Muscle of leg (tissue), 11 donors: ENCODE data around the gene THSD4. TPM values are rescaled to one million over a fixed set of nuclear protein-coding genes. Genes with fewer than 3 reads are reported as not detected.
"Not testable (repeated sequence)": the region's sequence is repeated elsewhere in the genome, so short reads cannot be mapped to it uniquely, and the experiment has no call there.

Experiments
- DNase-seq: peaks from one replicate; pipeline ENCODE4 v3.0.0; 2013
- H3K27ac ChIP-seq: one replicate; pipeline ENCODE4 v1.5.1; 2013; ENCODE audit warnings: mild to moderate bottlenecking, low read length, control low read depth
- H3K27me3 ChIP-seq: one replicate; pipeline ENCODE4 v1.6.1; 2013; ENCODE audit warnings: low read length; ENCODE audit not compliant: control insufficient read depth, insufficient read depth
- H3K36me3 ChIP-seq: one replicate; pipeline ENCODE4 v1.6.1; 2013; ENCODE audit warnings: low read length; ENCODE audit not compliant: control insufficient read depth, insufficient read depth
- H3K4me1 ChIP-seq: one replicate; pipeline ENCODE4 v1.6.1; 2013; ENCODE audit warnings: low read length; ENCODE audit not compliant: control insufficient read depth, insufficient read depth
- H3K4me3 ChIP-seq: one replicate; pipeline ENCODE4 v1.5.1; 2013; ENCODE audit warnings: low read length, control low read depth
- H3K9me3 ChIP-seq: replicated peaks from 2 replicates; pipeline ENCODE4 v1.6.1; 2013; ENCODE audit warnings: low read depth, low read length; ENCODE audit not compliant: control insufficient read depth
- WGBS: methylation state at CpG from one replicate; pipeline ENCODE4 v1.1.5; 2013; ENCODE audit warnings: missing lambda C conversion rate; ENCODE audit not compliant: insufficient coverage; 5-methylcytosine and 5-hydroxymethylcytosine counted together
- polyA plus RNA-seq, 8 donors: library from polyadenylated mRNA; unstranded; fragments of 120-200 nt; gene quantifications; one replicate each; pipeline versions ENCODE4 v1.2.1 to v1.2.3, GENCODE V29; 2013; ENCODE audit warnings: inconsistent platforms in 1 of 8, low replicate concordance in 1 of 8; ENCODE audit not compliant: insufficient read length in 8 of 8, insufficient read depth in 1 of 8
- total RNA-seq: library from RNA; stranded (reverse); fragments of 120-200 nt; gene quantifications from one replicate; pipeline ENCODE4 v1.2.4, GENCODE V29; 2013

The THSD4 gene
- total and polyA plus RNA-seq, 9 donors = 17.6 to 33.8 (median 25.5) TPM

GRCh38 chr15:71364117-71364584 lies 248.9 kb downstream of the THSD4 start:
- no peaks in the 10 kb centered on the region for H3K9me3 ChIP-seq
- no peak overlapping the region for H3K4me3 ChIP-seq
- WGBS = 76% methylated on average over 2 of the region's 5 CpGs
- H3K27me3 ChIP-seq = no peaks in the 10 kb centered on the region
- H3K36me3 ChIP-seq = no peaks in the 10 kb centered on the region
- H3K27ac ChIP-seq = no peak overlapping the region
- no peak for DNase-seq
- H3K4me1 ChIP-seq = no peaks in the 10 kb centered on the region

GRCh38 chr15:71366522-71366921 lies 251.3 kb downstream of the THSD4 start:
- Histone ChIP-seq H3K36me3 (no peaks in the 10 kb centered on the region), H3K4me1 (no peaks in the 10 kb centered on the region), H3K27me3 (no peaks in the 10 kb centered on the region), H3K4me3 (no peak overlapping the region), H3K9me3 (no peaks in the 10 kb centered on the region), H3K27ac (no peak overlapping the region)
- no peak for DNase-seq
- WGBS = 94% methylated on average over 2 of the region's 4 CpGs

GRCh38 chr15:71366926-71367325 lies 251.7 kb downstream of the THSD4 start:
- no peaks in the 10 kb centered on the region for H3K9me3 ChIP-seq

GRCh38 chr15:71367737-71368136 lies 252.5 kb downstream of the THSD4 start:
- H3K4me3 ChIP-seq, H3K9me3 ChIP-seq, H3K27me3 ChIP-seq, H3K27ac ChIP-seq, H3K4me1 ChIP-seq, DNase-seq, H3K36me3 ChIP-seq: not testable (repeated sequence)
- no CpG with 5 or more reads among the region's 1 CpG for WGBS

More at GRCh38 chr15:71366926-71367325, 251.7 kb downstream of the THSD4 start:
- H3K27me3 ChIP-seq = no peaks in the 10 kb centered on the region
- H3K4me1 ChIP-seq = no peaks in the 10 kb centered on the region
- H3K36me3 ChIP-seq = no peaks in the 10 kb centered on the region
- no CpG with 5 or more reads among the region's 3 CpGs for WGBS
- DNase-seq = no peak
- H3K27ac ChIP-seq = no peak overlapping the region
- no peak overlapping the region for H3K4me3 ChIP-seq

GRCh38 chr15:71372769-71373168 lies 257.5 kb downstream of the THSD4 start:
- peaks cover 10% of the 10 kb centered on the region for H3K4me1 ChIP-seq
- H3K36me3 ChIP-seq, H3K27ac ChIP-seq, DNase-seq, H3K4me3 ChIP-seq, H3K9me3 ChIP-seq, H3K27me3 ChIP-seq: not testable (repeated sequence)
- WGBS = 77% methylated on average over 3 of the region's 7 CpGs

- no peak for DNase-seq
- WGBS = no CpG with 5 or more reads among the region's 1 CpG
- no peaks in the 10 kb centered on the region for H3K9me3 ChIP-seq
Measured at GRCh38 chr15:71373917-71374316, 258.6 kb downstream of the THSD4 start.

GRCh38 chr15:71374607-71375352 lies 259.5 kb downstream of the THSD4 start:
- no peak overlapping the region for H3K4me3 ChIP-seq
- H3K27me3 ChIP-seq = no peaks in the 10 kb centered on the region
- no peak overlapping the region for H3K27ac ChIP-seq
- DNase-seq = no peak
- no CpG with 5 or more reads among the region's 6 CpGs for WGBS
- H3K36me3 ChIP-seq = no peaks in the 10 kb centered on the region
- H3K9me3 ChIP-seq = no peaks in the 10 kb centered on the region
- H3K4me1 ChIP-seq = peaks cover 10% of the 10 kb centered on the region

More at GRCh38 chr15:71373917-71374316, 258.6 kb downstream of the THSD4 start:
- Histone ChIP-seq H3K4me1 (peaks cover 10% of the 10 kb centered on the region), H3K4me3 (no peak overlapping the region), H3K36me3 (no peaks in the 10 kb centered on the region), H3K27me3 (no peaks in the 10 kb centered on the region), H3K27ac (peak overlapping the region; percentile 7)

GRCh38 chr15:71375934-71376333 lies 260.7 kb downstream of the THSD4 start:
- no peaks in the 10 kb centered on the region for H3K36me3 ChIP-seq
- no peak overlapping the region for H3K27ac ChIP-seq
- no peaks in the 10 kb centered on the region for H3K9me3 ChIP-seq
- peaks cover 10% of the 10 kb centered on the region for H3K4me1 ChIP-seq
- WGBS = 100% methylated on average over 1 of the region's 3 CpGs
- DNase-seq = no peak
- no peak overlapping the region for H3K4me3 ChIP-seq
- no peaks in the 10 kb centered on the region for H3K27me3 ChIP-seq

GRCh38 chr15:71379893-71380292 lies 264.6 kb downstream of the THSD4 start:
- WGBS = no CpG with 5 or more reads among the region's 2 CpGs
- Histone ChIP-seq H3K27ac (no peak overlapping the region), H3K4me1 (no peaks in the 10 kb centered on the region), H3K9me3 (no peaks in the 10 kb centered on the region), H3K36me3 (no peaks in the 10 kb centered on the region), H3K4me3 (no peak overlapping the region), H3K27me3 (no peaks in the 10 kb centered on the region)
- no peak for DNase-seq

- DNase-seq = no peak
- WGBS = no CpG with 5 or more reads among the region's 2 CpGs
- Histone ChIP-seq H3K36me3 (no peaks in the 10 kb centered on the region), H3K4me3 (no peak overlapping the region), H3K9me3 (no peaks in the 10 kb centered on the region), H3K27ac (no peak overlapping the region), H3K4me1 (peaks cover 3% of the 10 kb centered on the region), H3K27me3 (no peaks in the 10 kb centered on the region)
Measured at GRCh38 chr15:71380345-71380744, 265.1 kb downstream of the THSD4 start.
